ENCODE data around the gene C4BPA. TPM values are rescaled to one million over a fixed set of nuclear protein-coding genes. Genes with fewer than 3 reads are reported as not detected.

Gene C4BPA
- total and polyA plus RNA-seq, 2 of the 8 experiments (the other 6 are each of a cell fraction or from before 2014, with no cell fraction given), result not detected

GRCh38 chr1:207071426-207071825 lies 32.6 kb upstream of the C4BPA start:
- ChIA-PET POLR2A (ENCODE audit: partially characterized antibody) (interaction anchor here (0.7 kb wide), 1 partner anchor 250 kb away, joined by 3 read pairs; the partner anchor contains the start of gene CD55), CTCF (ENCODE audit: partially characterized antibody) (interaction anchor here (0.6 to 2.4 kb wide), 11 partner anchors 11 to 428 kb away, joined by 3 to 16 read pairs (median 3); no protein-coding TSS in a partner anchor)
- H2BK120ac ChIP-seq (replicated peaks; ENCODE audit: low read depth, low read length), result no peak overlapping the region
- H2AK5ac ChIP-seq (ENCODE audit: low read depth, low read length), result no peak overlapping the region
- no peak overlapping the region for H4K5ac ChIP-seq (ENCODE audit: insufficient read length, low read depth, low read length)
- 86% methylated on average over 6 of the region's 6 CpGs; no CpG with 5 or more reads in 1 of the 2 experiments for WGBS, 2 experiments (ENCODE audit: extremely low coverage in 1 of 2, insufficient coverage in 1 of 2, insufficient read length in 1 of 2, insufficient replicate concordance in 2 of 2, low coverage in 1 of 2, low lambda C conversion rate in 2 of 2, missing lambda C conversion rate in 1 of 2)
- no peak overlapping the region for H3K4ac ChIP-seq (replicated peaks; ENCODE audit: insufficient read length, low read depth, low read length)
- H2BK15ac ChIP-seq (ENCODE audit: low read length), result no peak overlapping the region
- no peak overlapping the region for H4K91ac ChIP-seq (replicated peaks; ENCODE audit: insufficient read length, low read length)
- no peaks in the 10 kb centered on the region for H3K9me3 ChIP-seq (ENCODE audit: insufficient read depth in 2 of 2, low read depth in 1 of 2, low read length in 1 of 2)
- no peak overlapping the region for H3K23ac ChIP-seq (ENCODE audit: insufficient read length)
- H3K4me2 ChIP-seq (ENCODE audit: insufficient read depth in 1 of 2, low read depth in 2 of 2, low read length in 2 of 2), result no peak overlapping the region
- no peak overlapping the region for H4K8ac ChIP-seq (ENCODE audit: extremely low read depth, insufficient read depth, low read length)
- no peaks in the 10 kb centered on the region for H3K23me2 ChIP-seq (ENCODE audit: low read depth, low read length)
- 0 out of 2 replicates have a peak, but pooled peaks cover 2% of the 10 kb centered on the region for H3K79me1 ChIP-seq (ENCODE audit: low read depth, low read length)
- peaks cover 2 to 34% (median 22%) of the 10 kb centered on the region in 4 experiments; a peak in 7 of 8 replicates for H3K36me3 ChIP-seq (ENCODE audit: control insufficient read depth in 2 of 4, insufficient read depth in 4 of 4, low read length in 3 of 4)
- no peaks in the 10 kb centered on the region for H3K27me3 ChIP-seq (replicated peaks in 1 of 4; ENCODE audit: control insufficient read depth in 3 of 4, extremely low read depth in 1 of 4, insufficient read depth in 3 of 4, low read length in 3 of 4)
- DNase-seq (ENCODE audit: low read depth in 1 of 2, low spot score in 2 of 2), result no peak
- H3K27ac ChIP-seq (ENCODE audit: low read depth, low read length), result no peak overlapping the region
- no peak overlapping the region for H3K14ac ChIP-seq (ENCODE audit: insufficient read length)
- H2BK12ac ChIP-seq (ENCODE audit: low read depth, low read length), result no peak overlapping the region
- H2AFZ ChIP-seq (ENCODE audit: low read length), result no peak overlapping the region
- TF ChIP-seq TEAD4 (IDR thresholded peaks at IDR 0.05; ENCODE audit: low read depth, low read length), result no peak
- TF ChIP-seq POLR2AphosphoS5 (IDR thresholded peaks at IDR 0.05; ENCODE audit: low read depth, low read length), result no peak
- no peak for TF ChIP-seq SIRT6 (IDR thresholded peaks at IDR 0.05; ENCODE audit: low read length)
- TF ChIP-seq, protein P1, sequence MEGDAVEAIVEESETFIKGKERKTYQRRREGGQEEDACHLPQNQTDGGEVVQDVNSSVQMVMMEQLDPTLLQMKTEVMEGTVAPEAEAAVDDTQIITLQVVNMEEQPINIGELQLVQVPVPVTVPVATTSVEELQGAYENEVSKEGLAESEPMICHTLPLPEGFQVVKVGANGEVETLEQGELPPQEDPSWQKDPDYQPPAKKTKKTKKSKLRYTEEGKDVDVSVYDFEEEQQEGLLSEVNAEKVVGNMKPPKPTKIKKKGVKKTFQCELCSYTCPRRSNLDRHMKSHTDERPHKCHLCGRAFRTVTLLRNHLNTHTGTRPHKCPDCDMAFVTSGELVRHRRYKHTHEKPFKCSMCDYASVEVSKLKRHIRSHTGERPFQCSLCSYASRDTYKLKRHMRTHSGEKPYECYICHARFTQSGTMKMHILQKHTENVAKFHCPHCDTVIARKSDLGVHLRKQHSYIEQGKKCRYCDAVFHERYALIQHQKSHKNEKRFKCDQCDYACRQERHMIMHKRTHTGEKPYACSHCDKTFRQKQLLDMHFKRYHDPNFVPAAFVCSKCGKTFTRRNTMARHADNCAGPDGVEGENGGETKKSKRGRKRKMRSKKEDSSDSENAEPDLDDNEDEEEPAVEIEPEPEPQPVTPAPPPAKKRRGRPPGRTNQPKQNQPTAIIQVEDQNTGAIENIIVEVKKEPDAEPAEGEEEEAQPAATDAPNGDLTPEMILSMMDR (IDR thresholded peaks at IDR 0.05; ENCODE audit: control extremely low read depth in 1 of 3, insufficient read depth in 1 of 3, low read depth in 1 of 3, low read length in 3 of 3), result no peak
- TF ChIP-seq MAFK (IDR thresholded peaks at IDR 0.05; ENCODE audit: low read depth, low read length), result no peak
- no peak for TF ChIP-seq RAD21 (IDR thresholded peaks at IDR 0.05 in 1 of 2, conservative IDR thresholded peaks at IDR 0.05 in 1 of 2; ENCODE audit: low read depth in 2 of 2, low read length in 2 of 2)
- no peak for TF ChIP-seq POU5F1 (IDR thresholded peaks at IDR 0.05; ENCODE audit: low read depth, low read length)
- no peak for TF ChIP-seq EZH2 (IDR thresholded peaks at IDR 0.05; ENCODE audit: low read depth, low read length, severe bottlenecking)
- TF ChIP-seq SUZ12 (IDR thresholded peaks at IDR 0.05; ENCODE audit: low read length), result no peak
- no peak overlapping the region for H3K18ac ChIP-seq (ENCODE audit: extremely low read depth, low read length)
- FAIRE-seq, result no peak
- H3K79me2 ChIP-seq (ENCODE audit: control insufficient read depth in 1 of 2, insufficient read depth in 2 of 2, low read length in 2 of 2), result no peaks in the 10 kb centered on the region
- H3K4me3 ChIP-seq (ENCODE audit: extremely low read depth in 1 of 4, insufficient read depth in 2 of 4, low read depth in 3 of 4, low read length in 4 of 4), result no peak overlapping the region
- no peak overlapping the region for H2BK20ac ChIP-seq (ENCODE audit: low read length)
- H3K56ac ChIP-seq (replicated peaks; ENCODE audit: insufficient read length, low read depth, low read length), result no peak overlapping the region
- no peaks in the 10 kb centered on the region for H3K4me1 ChIP-seq (replicated peaks in 1 of 4; ENCODE audit: control insufficient read depth in 3 of 4, insufficient read depth in 4 of 4, low read length in 3 of 4)
- H2BK5ac ChIP-seq (ENCODE audit: low read depth, low read length), result no peak overlapping the region
- peaks cover 0 to 2% of the 10 kb centered on the region in 2 experiments for H4K20me1 ChIP-seq (replicated peaks in 1 of 2; ENCODE audit: control insufficient read depth in 1 of 2, insufficient read depth in 2 of 2, low read length in 2 of 2)
- H3K9ac ChIP-seq (replicated peaks in 1 of 4; ENCODE audit: extremely low read depth in 1 of 4, low read depth in 3 of 4, low read length in 3 of 4), result no peak overlapping the region
